Lower lobe of right lung (tissue), 2 donors: ENCODE data around the gene INTS7. TPM values are rescaled to one million over a fixed set of nuclear protein-coding genes. Genes with fewer than 3 reads are reported as not detected.

Source experiments
- ATAC-seq, 2 donors: fragments of 200-7000 bp; cut with Tn5 transposase; one replicate each; pipeline ENCODE4 v1.9.1; 2020 to 2022; ENCODE audit warnings: mild to moderate bottlenecking in 2 of 2, moderate library complexity in 2 of 2
- DNase-seq: peaks from one replicate; pipeline ENCODE4 v3.0.0-alpha.2; 2020
- H3K27ac ChIP-seq: fragments of 200-600 bp; one replicate; pipeline ENCODE4 v1.8.0; 2022
- H3K27me3 ChIP-seq: fragments of 200-600 bp; one replicate; pipeline ENCODE4 v1.8.0; 2022; ENCODE audit warnings: low read depth
- H3K36me3 ChIP-seq: fragments of 200-600 bp; one replicate; pipeline ENCODE4 v1.8.0; 2022; ENCODE audit warnings: mild to moderate bottlenecking
- H3K4me1 ChIP-seq: fragments of 200-600 bp; one replicate; pipeline ENCODE4 v1.8.0; 2022
- H3K4me3 ChIP-seq: fragments of 200-600 bp; one replicate; pipeline ENCODE4 v1.8.0; 2022; ENCODE audit warnings: mild to moderate bottlenecking
- H3K9me3 ChIP-seq: fragments of 200-600 bp; one replicate; pipeline ENCODE4 v1.8.0; 2022
- intact Hi-C: fragments of 100-400 bp; cut with DNase I; formaldehyde crosslinking; loops from one replicate; pipeline ENCODE4 v1.11.0; 2022
- total RNA-seq: library from RNA; stranded (reverse); fragmentation: NEBNext Ultra II Directional; extraction: Animal tissue kit (Norgen Biotek cat#: 25700); gene quantifications from one replicate; pipeline ENCODE4 v1.2.1, GENCODE V29; 2021
- TF ChIP-seq, protein P1 (sequence below): fragments of 200-600 bp; IDR thresholded peaks from one replicate; pipeline ENCODE4 v1.8.0; 2022; ENCODE audit warnings: antibody characterized with exemption, mild to moderate bottlenecking
- donor health status: DM: no; HTN: yes; CAD: no; lungs with severe emphysema.

The INTS7 gene
- total RNA-seq, 1 donor from 2014 or later, result 17.1 TPM

DNA sequence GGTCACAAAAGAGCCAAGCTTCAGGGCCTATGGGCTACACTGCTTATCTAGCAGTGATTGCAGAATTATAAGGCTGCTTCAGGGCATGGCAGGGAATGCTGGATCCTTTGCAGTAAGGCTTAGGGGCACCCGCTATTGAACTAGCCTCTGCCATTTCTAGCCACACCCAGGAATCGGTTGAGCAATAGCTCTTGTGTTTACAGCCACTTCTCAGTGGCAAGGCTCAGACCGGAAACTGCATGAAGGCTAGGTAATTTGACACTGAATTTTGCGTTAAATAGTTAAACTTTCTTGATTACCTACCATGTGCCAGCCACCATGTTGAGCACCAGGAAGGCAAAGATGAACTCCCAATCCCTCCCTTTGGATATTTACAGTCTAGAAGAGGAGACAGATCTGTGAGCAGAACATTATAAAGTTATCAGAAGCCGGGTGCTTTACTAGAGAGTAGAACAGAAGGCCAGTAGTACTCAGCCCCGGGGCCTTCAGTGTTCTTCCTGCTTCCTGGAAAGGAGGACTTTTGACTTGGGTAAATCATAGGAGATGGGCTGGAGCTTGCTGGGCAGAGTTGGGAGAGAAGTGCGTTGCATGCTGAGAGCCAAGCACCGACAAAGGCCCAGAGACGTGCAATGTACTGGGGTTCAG lies 106.2 kb downstream of the INTS7 start:
- Histone ChIP-seq H3K9me3 (no peaks in the 10 kb centered on the region), H3K27ac (peak overlapping the region; percentile 43), H3K4me3 (no peak overlapping the region), H3K36me3 (no peaks in the 10 kb centered on the region), H3K4me1 (peaks cover 25% of the 10 kb centered on the region), H3K27me3 (peaks cover 2% of the 10 kb centered on the region)
- intact Hi-C loops, result no loop called here
- TF ChIP-seq, protein P1, sequence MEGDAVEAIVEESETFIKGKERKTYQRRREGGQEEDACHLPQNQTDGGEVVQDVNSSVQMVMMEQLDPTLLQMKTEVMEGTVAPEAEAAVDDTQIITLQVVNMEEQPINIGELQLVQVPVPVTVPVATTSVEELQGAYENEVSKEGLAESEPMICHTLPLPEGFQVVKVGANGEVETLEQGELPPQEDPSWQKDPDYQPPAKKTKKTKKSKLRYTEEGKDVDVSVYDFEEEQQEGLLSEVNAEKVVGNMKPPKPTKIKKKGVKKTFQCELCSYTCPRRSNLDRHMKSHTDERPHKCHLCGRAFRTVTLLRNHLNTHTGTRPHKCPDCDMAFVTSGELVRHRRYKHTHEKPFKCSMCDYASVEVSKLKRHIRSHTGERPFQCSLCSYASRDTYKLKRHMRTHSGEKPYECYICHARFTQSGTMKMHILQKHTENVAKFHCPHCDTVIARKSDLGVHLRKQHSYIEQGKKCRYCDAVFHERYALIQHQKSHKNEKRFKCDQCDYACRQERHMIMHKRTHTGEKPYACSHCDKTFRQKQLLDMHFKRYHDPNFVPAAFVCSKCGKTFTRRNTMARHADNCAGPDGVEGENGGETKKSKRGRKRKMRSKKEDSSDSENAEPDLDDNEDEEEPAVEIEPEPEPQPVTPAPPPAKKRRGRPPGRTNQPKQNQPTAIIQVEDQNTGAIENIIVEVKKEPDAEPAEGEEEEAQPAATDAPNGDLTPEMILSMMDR, result no peak
- DNase-seq, result no peak
- ATAC-seq, result peak; percentile 76 to 79

DNA sequence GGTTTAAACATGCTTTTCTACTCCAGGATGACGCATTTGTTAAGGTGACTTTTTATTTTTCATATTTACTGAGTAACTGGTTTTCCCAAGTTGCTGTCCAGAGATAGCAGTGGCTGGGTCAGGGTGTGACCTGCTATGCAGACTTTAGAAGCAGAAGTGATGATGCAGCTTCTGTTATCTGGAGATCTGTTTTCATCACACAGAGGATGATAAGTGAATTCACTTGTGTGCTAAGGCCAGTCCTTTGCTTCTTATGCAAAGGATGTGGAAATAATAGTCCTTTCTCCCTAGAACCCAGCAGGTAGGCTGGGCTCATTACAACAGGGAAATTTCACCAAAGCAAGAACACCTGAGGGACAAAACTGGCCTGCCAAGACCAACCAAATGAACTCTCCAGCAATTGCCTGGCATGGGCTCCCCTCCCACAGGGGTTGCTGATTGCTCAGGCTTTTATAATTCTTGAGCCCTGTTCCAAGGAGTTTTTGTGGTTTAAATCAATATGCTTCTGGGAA lies 107.0 kb downstream of the INTS7 start:
- intact Hi-C loops, result no loop called here
- no peaks in the 10 kb centered on the region for H3K9me3 ChIP-seq
- no peaks in the 10 kb centered on the region for H3K36me3 ChIP-seq
- H3K4me1 ChIP-seq, result peaks cover 25% of the 10 kb centered on the region
- peak overlapping the region; percentile 43 for H3K27ac ChIP-seq
- H3K27me3 ChIP-seq, result peaks cover 2% of the 10 kb centered on the region
- H3K4me3 ChIP-seq, result no peak overlapping the region
- TF ChIP-seq, protein P1, result no peak
- DNase-seq (peak; percentile 71), ATAC-seq (peak; percentile 89 to 92)

DNA sequence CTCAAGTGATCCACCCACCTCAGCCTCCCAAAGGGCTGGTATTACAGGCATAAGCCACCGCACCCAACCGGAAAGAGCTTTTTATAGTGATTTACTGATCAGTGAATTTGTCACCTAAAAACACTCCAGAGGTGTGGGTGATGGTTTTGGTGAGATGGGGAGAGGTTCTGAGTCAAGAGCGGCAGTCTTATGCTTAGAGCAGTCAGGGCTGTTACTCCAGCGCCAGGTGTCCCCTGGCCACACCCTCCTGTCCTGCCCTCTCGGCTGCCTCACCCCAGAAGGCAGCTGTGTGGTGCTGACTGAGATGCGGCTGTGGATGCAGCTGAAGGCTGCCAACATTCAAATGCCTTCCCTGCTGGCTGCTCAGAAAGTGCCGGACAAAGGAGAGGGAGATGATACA lies 110.3 kb downstream of the INTS7 start:
- H3K9me3 ChIP-seq, result no peaks in the 10 kb centered on the region
- no peak overlapping the region for H3K27ac ChIP-seq
- ATAC-seq (no peak), DNase-seq (no peak)
- H3K4me3 ChIP-seq, result no peak overlapping the region
- TF ChIP-seq, protein P1, result no peak
- intact Hi-C loops, result no loop called here
- peaks cover 28% of the 10 kb centered on the region for H3K4me1 ChIP-seq
- H3K36me3 ChIP-seq, result no peaks in the 10 kb centered on the region
- no peaks in the 10 kb centered on the region for H3K27me3 ChIP-seq

DNA sequence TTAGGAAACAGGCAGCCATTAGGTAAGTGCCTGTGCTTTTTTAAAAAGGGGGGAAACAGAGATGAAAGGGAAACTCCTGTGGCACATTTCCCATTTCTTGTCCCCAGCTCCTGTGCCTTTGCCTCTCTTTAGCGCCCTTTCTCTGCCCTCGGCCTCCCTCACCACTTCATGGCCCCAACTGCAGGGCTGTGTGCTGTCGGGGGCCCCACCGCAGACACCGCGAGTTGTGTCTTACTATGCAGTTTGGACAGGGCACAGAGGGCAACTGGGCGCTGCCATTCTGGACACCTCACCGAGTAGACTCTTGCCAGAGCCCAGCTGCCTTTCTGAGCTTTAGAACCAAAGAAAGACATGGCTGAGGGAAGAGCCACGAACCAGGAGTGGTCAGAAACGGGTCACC lies 111.1 kb downstream of the INTS7 start:
- intact Hi-C loops, result no loop called here
- no peak for ATAC-seq
- Histone ChIP-seq H3K4me3 (no peak overlapping the region), H3K27me3 (no peaks in the 10 kb centered on the region), H3K9me3 (no peaks in the 10 kb centered on the region), H3K4me1 (peaks cover 25% of the 10 kb centered on the region), H3K27ac (no peak overlapping the region), H3K36me3 (no peaks in the 10 kb centered on the region)
- TF ChIP-seq, protein P1, result no peak
- no peak for DNase-seq

DNA sequence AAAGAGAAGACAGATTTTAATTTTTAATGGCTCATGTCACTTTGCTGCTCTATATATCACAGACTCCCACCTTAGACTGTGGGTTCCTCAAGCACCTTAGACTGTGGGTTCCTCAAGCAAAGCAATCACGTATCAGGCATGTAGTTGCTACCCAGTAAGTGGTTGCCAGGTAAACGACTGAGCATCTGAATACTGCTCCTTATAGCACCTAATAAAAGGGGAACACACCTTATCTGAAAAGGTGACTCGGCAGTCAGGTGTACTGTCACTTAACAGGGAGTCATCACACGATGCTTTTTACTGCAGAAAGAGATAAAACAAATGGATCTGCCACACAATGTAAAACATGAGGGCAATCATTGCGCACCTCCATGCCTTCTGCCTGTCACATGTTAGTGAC lies 112.3 kb downstream of the INTS7 start:
- no peaks in the 10 kb centered on the region for H3K27me3 ChIP-seq
- H3K4me1 ChIP-seq, result peaks cover 18% of the 10 kb centered on the region
- ATAC-seq (no peak), DNase-seq (no peak)
- no peaks in the 10 kb centered on the region for H3K36me3 ChIP-seq
- H3K27ac ChIP-seq, result no peak overlapping the region
- H3K9me3 ChIP-seq, result no peaks in the 10 kb centered on the region
- TF ChIP-seq, protein P1, result no peak
- intact Hi-C loops, result no loop called here
- H3K4me3 ChIP-seq, result no peak overlapping the region
